GM12878 (cell line): Measurements from ENCODE around the gene ATP6V1D. TPM values are rescaled to one million over a fixed set of nuclear protein-coding genes. Genes with fewer than 3 reads are reported as not detected.

Source experiments
- ATAC-seq: fragments of 200-7000 bp; cut with Tn5 transposase; 3 replicates; pipeline ENCODE4 v1.9.1; 2020; ENCODE audit warnings: mild to moderate bottlenecking, moderate library complexity
- BruUV-seq: library from RNA; stranded (reverse); fragments of 400-500 nt; replicated peaks from 2 replicates; lab custom pipeline; 2021; lab: Mats Ljungman, UMichigan
- CTCF ChIA-PET: fragments of 300-600 bp; sonication (Branson Sonifier 250); formaldehyde crosslinking; extraction: SDS; loops from one replicate; lab custom pipeline; 2021; ENCODE audit warnings: inconsistent platforms; lab: Yijun Ruan, JAX
- POLR2A ChIA-PET: fragments of 350-600 bp; formaldehyde crosslinking; extraction: SDS; loops from one replicate; lab custom pipeline; 2021; ENCODE audit warnings: inconsistent platforms; lab: Charles Lee
- RAD21 ChIA-PET: fragments of 300-600 bp; sonication (Branson Sonifier 250); formaldehyde crosslinking; loops from one replicate; lab custom pipeline; 2023; ENCODE audit warnings: antibody characterized with exemption; ENCODE audit not compliant: unreplicated experiment; lab: Charles Lee
- SMC1A ChIA-PET: fragments of 300-600 bp; sonication (Branson Sonifier 250); formaldehyde crosslinking; loops from one replicate; lab custom pipeline; 2023; ENCODE audit not compliant: unreplicated experiment, uncharacterized antibody; lab: Charles Lee
- DNase-seq: peaks from one replicate; pipeline ENCODE4 v3.0.0-alpha.2; 2011; ENCODE audit warnings: low read depth, low spot score
- FAIRE-seq: peaks from 3 replicates; lab custom pipeline; 2011; peaks lifted over from hg19 to GRCh38; lab: Jason Lieb, UNC
- H2AFZ ChIP-seq: 2 replicates; pipeline ENCODE4 v1.6.0; 2011; ENCODE audit warnings: low read depth, low read length, control low read depth; ENCODE audit not compliant: control insufficient read depth
- H3K27ac ChIP-seq: 2 replicates; pipeline ENCODE4 v1.5.1; 2011; ENCODE audit warnings: control low read depth; ENCODE audit not compliant: control insufficient read depth, insufficient read depth
- H3K27me3 ChIP-seq, 2 experiments: replicated peaks in 1 of 2; 2 replicates each; pipeline versions ENCODE4 v1.6.0 to v1.6.1; 2011; ENCODE audit warnings: low read length in 1 of 2; ENCODE audit not compliant: control insufficient read depth in 2 of 2, insufficient read depth in 2 of 2
- H3K36me3 ChIP-seq, 2 experiments: 2 replicates each; pipeline ENCODE4 v1.5.1; 2011; ENCODE audit warnings: low read length in 1 of 2; ENCODE audit not compliant: control insufficient read depth in 2 of 2, insufficient read depth in 2 of 2
- H3K4me1 ChIP-seq: 2 replicates; pipeline ENCODE4 v1.6.1; 2011; ENCODE audit warnings: mild to moderate bottlenecking, low read length, moderate library complexity, mixed read lengths; ENCODE audit not compliant: control insufficient read depth, insufficient read depth
- H3K4me2 ChIP-seq: 2 replicates; pipeline ENCODE4 v1.6.0; 2011; ENCODE audit warnings: control low read depth; ENCODE audit not compliant: control insufficient read depth, insufficient read depth
- H3K4me3 ChIP-seq: fragments of 200-600 bp; sonication (generic); 2 replicates; pipeline ENCODE4 v1.5.1; 2016
- H3K79me2 ChIP-seq: 2 replicates; pipeline ENCODE4 v1.6.0; 2011; ENCODE audit warnings: low read length; ENCODE audit not compliant: control insufficient read depth, insufficient read depth
- H3K9ac ChIP-seq: 2 replicates; pipeline ENCODE4 v1.8.0; 2011; ENCODE audit warnings: low read length, control low read depth, mixed read lengths; ENCODE audit not compliant: control insufficient read depth, insufficient read depth
- H3K9me3 ChIP-seq: replicated peaks from 3 replicates; pipeline ENCODE4 v1.5.1; 2011; ENCODE audit warnings: mild to moderate bottlenecking, low read length; ENCODE audit not compliant: control insufficient read depth, insufficient read depth
- H4K20me1 ChIP-seq: 2 replicates; pipeline ENCODE4 v1.6.0; 2011; ENCODE audit not compliant: control insufficient read depth, insufficient read depth
- CHD4 ChIP-seq: fragments of 200-600 bp; sonication (generic); IDR thresholded peaks from 2 replicates; pipeline ENCODE4 v1.6.1; 2016; ENCODE audit warnings: mild to moderate bottlenecking
- IRF3 ChIP-seq: fragments of 450-650 bp; IDR thresholded peaks from 2 replicates; pipeline ENCODE4 v1.6.1; 2014; ENCODE audit warnings: mild to moderate bottlenecking
- NR2C1 ChIP-seq: fragments of 450-650 bp; IDR thresholded peaks from 2 replicates; pipeline ENCODE4 v1.6.1; 2017; ENCODE audit warnings: antibody characterized with exemption, mild to moderate bottlenecking, moderate library complexity
- POLR2AphosphoS5 ChIP-seq: IDR thresholded peaks from 2 replicates; pipeline ENCODE4 v1.6.1; 2011; ENCODE audit warnings: mild to moderate bottlenecking, low read length, inconsistent platforms
- SMAD1 ChIP-seq: fragments of 450-650 bp; IDR thresholded peaks from 2 replicates; pipeline ENCODE4 v1.6.1; 2018; ENCODE audit warnings: mild to moderate bottlenecking, low read depth; ENCODE audit not compliant: partially characterized antibody
- ZBTB40 ChIP-seq: fragments of 450-650 bp; IDR thresholded peaks from 2 replicates; pipeline ENCODE4 v1.6.1; 2016; ENCODE audit warnings: mild to moderate bottlenecking, moderate library complexity, borderline replicate concordance
- ZZZ3 ChIP-seq: IDR thresholded peaks from 2 replicates; pipeline ENCODE4 v1.6.1; 2011; ENCODE audit warnings: low read depth; ENCODE audit not compliant: control insufficient read depth, insufficient read length
- in situ Hi-C: fragments of 300-500 bp; cut with MboI; formaldehyde crosslinking; loops from 9 replicates; pipeline ENCODE4 v1.14.3; 2018; ENCODE audit warnings: mixed read lengths
- intact Hi-C: fragments of 100-400 bp; cut with micrococcal nuclease; formaldehyde crosslinking; loops from one replicate; pipeline ENCODE4 v1.14.2; 2022; ENCODE audit not compliant: unreplicated experiment
- polyA plus RNA-seq, 11 experiments: library from polyadenylated mRNA; depleted of rRNA in 4 of 11; unstranded in 6 of 11; stranded (reverse) in 5 of 11; fragments of >200 nt; fragmentation: Nextera tagmentation in 4 of 11; fragmentation: Illumina TruSeq in 1 of 11; extraction: Ambion mirVana in 4 of 11; extraction: Trizol in 1 of 11; gene quantifications; 1 replicate in 1 of 11; 2 replicates in 10 of 11; pipeline versions ENCODE4 v1.2.1 to v1.2.3, GENCODE V29; 2011 to 2016; ENCODE audit warnings: inconsistent platforms in 2 of 11, missing spikeins in 2 of 11, low read depth in 1 of 11
- total RNA-seq, 4 experiments: library from RNA; depleted of rRNA in 3 of 4; stranded (reverse); fragments of >200 nt in 3 of 4; fragmentation: Illumina TruSeq in 1 of 4; extraction: Trizol in 1 of 4; gene quantifications; 2 replicates each; pipeline versions ENCODE4 v1.2.1 to v1.2.3, GENCODE V29; 2013 to 2021

Gene ATP6V1D
- total and polyA plus RNA-seq, 10 of the 15 experiments (the other 5 are each of a cell fraction or from before 2014, with no cell fraction given): 24.0 to 71.6 (median 47.8) TPM

- H2AFZ ChIP-seq: no peak overlapping the region
- no peak overlapping the region for H3K9ac ChIP-seq
- H3K4me3 ChIP-seq: no peak overlapping the region
- no peaks in the 10 kb centered on the region for H3K4me1 ChIP-seq
- ChIA-PET SMC1A (no interaction called here), RAD21 (interaction anchor here (0.6 kb wide), 1 partner anchor 123 kb away, joined by 3 read pairs; no protein-coding TSS in a partner anchor), POLR2A (interaction anchor here (0.6 kb wide), 1 partner anchor 168 kb away, joined by 3 read pairs; no protein-coding TSS in a partner anchor), CTCF (interaction anchor here (1.3 to 1.4 kb wide), 2 partner anchors 9 to 153 kb away, joined by 3 read pairs; no protein-coding TSS in a partner anchor)
- H3K36me3 ChIP-seq: peaks cover 1 to 8% of the 10 kb centered on the region in 2 experiments; a peak in 3 of 4 replicates
- H3K27ac ChIP-seq: no peak overlapping the region
- H3K4me2 ChIP-seq: no peak overlapping the region
- TF ChIP-seq SMAD1: no peak
- TF ChIP-seq CHD4: no peak
- no peak for TF ChIP-seq POLR2AphosphoS5
- no peak for TF ChIP-seq ZBTB40
- TF ChIP-seq NR2C1: no peak
- TF ChIP-seq IRF3: no peak
- TF ChIP-seq ZZZ3: no peak
- H3K27me3 ChIP-seq: no peaks in the 10 kb centered on the region
- FAIRE-seq: no peak
- H4K20me1 ChIP-seq: no peaks in the 10 kb centered on the region
- no peaks in the 10 kb centered on the region for H3K9me3 ChIP-seq
- DNase-seq: no peak
- in situ Hi-C loops: no loop called here
- BruUV-seq: no TSS peak
- H3K79me2 ChIP-seq: no peaks in the 10 kb centered on the region
- intact Hi-C loops: no loop called here
- ATAC-seq: no peak
These were observed 40.5 kb downstream of the ATP6V1D start for GRCh38 chr14:67319142-67319541.
